Measurements from ENCODE around the gene LAMA2. TPM values are rescaled to one million over a fixed set of nuclear protein-coding genes. Genes with fewer than 3 reads are reported as not detected.
A peak's percentile ranks its signal among the peaks of the same experiment; 100 is the strongest.

Gene LAMA2
- total and polyA plus RNA-seq, 2 donors from 2014 or later = 2.2 to 20.8 TPM

GRCh38 chr6:129117355-129117754 lies 234.4 kb downstream of the LAMA2 start:
- Histone ChIP-seq H3K9me3 (ENCODE audit: control insufficient read depth in 2 of 3, insufficient read depth in 1 of 3, low read length in 3 of 3) (no peaks in the 10 kb centered on the region), H3K27ac (ENCODE audit: low read depth in 2 of 2, low read length in 2 of 2) (no peak overlapping the region), H3K36me3 (ENCODE audit: control insufficient read depth in 2 of 3, insufficient read depth in 3 of 3, low read length in 3 of 3) (no peaks in the 10 kb centered on the region), H3K4me1 (ENCODE audit: control insufficient read depth in 2 of 3, insufficient read depth in 2 of 3, low read depth in 1 of 3, low read length in 3 of 3) (no peaks in the 10 kb centered on the region), H3K9ac (ENCODE audit: low read length in 3 of 3) (no peak overlapping the region), H3K27me3 (ENCODE audit: control insufficient read depth, insufficient read depth, low read length) (no peaks in the 10 kb centered on the region), H3K4me3 (ENCODE audit: low read length in 3 of 3) (no peak overlapping the region)
- TF ChIP-seq CTCF (IDR thresholded peaks at IDR 0.05; ENCODE audit: borderline replicate concordance, extremely low read depth, insufficient read depth) = no peak
- FAIRE-seq (no peak), DNase-seq (no peak)
- intact Hi-C loops (cut with DNase I) = no loop called here

GRCh38 chr6:129120856-129121638 lies 238.1 kb downstream of the LAMA2 start:
- Histone ChIP-seq H3K9me3 (ENCODE audit: control insufficient read depth in 2 of 3, insufficient read depth in 1 of 3, low read length in 3 of 3) (no peaks in the 10 kb centered on the region), H3K4me1 (ENCODE audit: control insufficient read depth in 2 of 3, insufficient read depth in 2 of 3, low read depth in 1 of 3, low read length in 3 of 3) (no peaks in the 10 kb centered on the region), H3K27ac (ENCODE audit: low read depth in 2 of 2, low read length in 2 of 2) (no peak overlapping the region), H3K4me3 (ENCODE audit: low read length in 3 of 3) (no peak overlapping the region), H3K36me3 (ENCODE audit: control insufficient read depth in 2 of 3, insufficient read depth in 3 of 3, low read length in 3 of 3) (no peaks in the 10 kb centered on the region), H3K27me3 (ENCODE audit: control insufficient read depth, insufficient read depth, low read length) (no peaks in the 10 kb centered on the region), H3K9ac (ENCODE audit: low read length in 3 of 3) (no peak overlapping the region)
- TF ChIP-seq CTCF (IDR thresholded peaks at IDR 0.05; ENCODE audit: borderline replicate concordance, extremely low read depth, insufficient read depth) = no peak
- DNase-seq = peak in 1 of 5 donors; percentile 16
- intact Hi-C loops (cut with DNase I) = no loop called here
- FAIRE-seq = no peak

- no peak overlapping the region for H3K27ac ChIP-seq (ENCODE audit: low read depth in 2 of 2, low read length in 2 of 2)
- FAIRE-seq = no peak
Observed at GRCh38 chr6:129124347-129124746, 241.4 kb downstream of the LAMA2 start.

More at GRCh38 chr6:129124347-129124746, 241.4 kb downstream of the LAMA2 start:
- H3K27me3 ChIP-seq (ENCODE audit: control insufficient read depth, insufficient read depth, low read length) = no peaks in the 10 kb centered on the region
- H3K9ac ChIP-seq (ENCODE audit: low read length in 3 of 3) = no peak overlapping the region
- no peak overlapping the region for H3K4me3 ChIP-seq (ENCODE audit: low read length in 3 of 3)
- no peak for TF ChIP-seq CTCF (IDR thresholded peaks at IDR 0.05; ENCODE audit: borderline replicate concordance, extremely low read depth, insufficient read depth)
- H3K4me1 ChIP-seq (ENCODE audit: control insufficient read depth in 2 of 3, insufficient read depth in 2 of 3, low read depth in 1 of 3, low read length in 3 of 3) = no peaks in the 10 kb centered on the region
- DNase-seq = no peak
- no peaks in the 10 kb centered on the region for H3K9me3 ChIP-seq (ENCODE audit: control insufficient read depth in 2 of 3, insufficient read depth in 1 of 3, low read length in 3 of 3)
- intact Hi-C loops (cut with DNase I) = no loop called here
- H3K36me3 ChIP-seq (ENCODE audit: control insufficient read depth in 2 of 3, insufficient read depth in 3 of 3, low read length in 3 of 3) = no peaks in the 10 kb centered on the region

Data from kidney (tissue), 14 donors.